Right forelimb (tissue), 1 donor: ENCODE results near the gene DAB2IP.

Experiments used
- DNase-seq: peaks from one replicate; pipeline ENCODE4 v3.0.0-alpha.2; 2018

Gene DAB2IP

DNA sequence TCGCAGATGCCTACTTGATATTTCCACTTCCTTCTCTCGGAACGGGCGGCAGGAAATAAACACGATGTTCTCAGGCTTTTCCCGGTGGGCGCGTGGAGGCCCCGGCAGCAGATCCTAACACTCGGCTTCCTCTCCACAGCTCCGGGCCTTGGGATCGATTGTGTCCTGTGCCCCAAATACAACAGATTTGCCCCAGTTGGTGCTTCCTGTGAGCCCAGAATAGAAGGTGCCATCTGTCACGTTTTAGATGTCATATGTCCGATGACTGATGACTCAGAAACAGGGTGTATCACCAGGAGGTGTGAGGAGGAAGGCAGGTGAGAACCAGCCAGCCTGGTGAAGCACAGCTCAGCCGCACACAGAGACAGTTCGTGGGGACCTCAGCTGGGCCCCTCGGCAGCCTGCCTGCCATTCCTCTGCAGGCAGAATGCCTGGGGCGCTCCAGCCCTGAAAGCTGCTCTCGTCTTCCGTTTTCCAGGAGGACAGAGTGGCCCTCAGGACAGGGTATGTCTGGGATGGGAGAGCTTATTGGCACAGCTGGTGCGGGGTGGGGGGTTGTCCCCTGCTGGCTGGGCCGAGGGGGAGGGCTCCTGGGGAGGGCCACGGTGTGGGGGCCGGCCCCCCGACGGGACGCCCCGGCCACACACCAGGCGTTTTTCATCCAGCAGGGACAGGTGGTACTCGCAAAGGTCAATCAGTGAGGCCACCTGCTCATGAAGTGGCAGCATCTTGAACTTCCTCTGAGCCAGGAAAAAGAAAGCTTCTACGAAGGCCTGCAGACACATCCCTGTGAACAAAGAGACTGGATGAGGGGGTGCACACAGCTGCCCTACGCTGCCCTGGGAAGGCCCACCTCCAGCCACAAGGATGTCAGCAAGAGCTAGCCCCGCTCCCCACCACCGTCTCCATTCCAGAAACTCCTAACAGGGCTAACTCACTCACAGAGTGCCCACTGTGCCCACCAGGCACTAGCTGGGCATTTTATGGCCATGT, 171.0 kb downstream of the DAB2IP start:
- DNase-seq = no peak

DNA sequence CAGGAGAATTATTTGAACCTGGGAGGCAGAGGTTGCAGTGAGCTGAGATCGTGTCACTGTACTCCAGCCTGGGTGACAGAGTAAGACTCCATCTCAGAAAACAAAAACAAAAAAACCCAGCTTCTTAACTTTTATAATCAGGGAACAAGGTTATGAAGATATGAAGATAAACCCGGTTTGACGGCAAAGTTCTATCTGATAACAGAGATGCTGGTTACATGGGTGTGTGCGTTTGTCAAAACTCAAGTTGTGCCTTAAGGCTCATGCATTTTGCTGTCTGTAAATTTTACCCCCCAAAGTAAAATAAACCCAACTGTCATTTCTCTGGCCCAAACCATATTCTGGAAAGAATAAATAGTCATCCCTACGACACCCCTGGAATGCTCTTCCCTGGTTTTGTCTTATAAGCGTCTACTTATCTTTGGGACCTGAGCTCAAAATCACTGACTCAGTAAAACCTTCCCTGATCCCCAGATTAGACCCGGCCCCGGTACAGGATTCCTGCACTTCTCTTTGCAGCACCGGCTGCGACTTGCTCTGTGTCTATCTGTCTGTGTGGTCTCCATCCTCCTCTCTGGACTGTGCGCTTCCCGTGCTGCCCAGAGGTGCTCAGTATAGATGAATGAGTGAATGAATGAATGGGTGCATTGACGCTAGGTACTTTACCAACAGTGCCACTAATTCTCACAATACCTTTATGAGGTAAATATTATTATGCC, 172.2 kb downstream of the DAB2IP start:
- no peak for DNase-seq

DNA sequence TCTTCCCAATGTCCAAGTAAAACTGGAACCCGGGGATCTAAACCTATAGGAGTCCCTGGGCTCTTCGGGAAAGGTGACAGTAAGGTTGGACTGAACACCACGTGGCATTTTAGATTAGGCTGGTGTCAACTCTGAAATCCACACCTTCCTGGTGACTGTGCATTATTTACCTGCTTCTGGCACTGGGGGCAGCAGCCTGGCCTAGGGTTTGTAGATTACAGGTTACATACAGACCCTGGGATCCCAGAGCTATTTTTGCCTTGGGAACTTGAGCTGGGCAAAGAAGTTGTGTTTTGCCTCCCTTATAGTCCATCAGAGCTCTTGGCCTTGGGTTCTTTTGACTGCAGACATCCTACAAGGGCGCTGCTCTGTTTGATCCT, 173.2 kb downstream of the DAB2IP start:
- DNase-seq = no peak

GRCh38 chr9:121825031-121825691, 173.7 kb downstream of the DAB2IP start:
- DNase-seq = no peak

- DNase-seq = no peak
Measured at GRCh38 chr9:121826711-121827110, 175.3 kb downstream of the DAB2IP start.

GRCh38 chr9:121827251-121827967, 176.0 kb downstream of the DAB2IP start:
- DNase-seq = no peak

DNA sequence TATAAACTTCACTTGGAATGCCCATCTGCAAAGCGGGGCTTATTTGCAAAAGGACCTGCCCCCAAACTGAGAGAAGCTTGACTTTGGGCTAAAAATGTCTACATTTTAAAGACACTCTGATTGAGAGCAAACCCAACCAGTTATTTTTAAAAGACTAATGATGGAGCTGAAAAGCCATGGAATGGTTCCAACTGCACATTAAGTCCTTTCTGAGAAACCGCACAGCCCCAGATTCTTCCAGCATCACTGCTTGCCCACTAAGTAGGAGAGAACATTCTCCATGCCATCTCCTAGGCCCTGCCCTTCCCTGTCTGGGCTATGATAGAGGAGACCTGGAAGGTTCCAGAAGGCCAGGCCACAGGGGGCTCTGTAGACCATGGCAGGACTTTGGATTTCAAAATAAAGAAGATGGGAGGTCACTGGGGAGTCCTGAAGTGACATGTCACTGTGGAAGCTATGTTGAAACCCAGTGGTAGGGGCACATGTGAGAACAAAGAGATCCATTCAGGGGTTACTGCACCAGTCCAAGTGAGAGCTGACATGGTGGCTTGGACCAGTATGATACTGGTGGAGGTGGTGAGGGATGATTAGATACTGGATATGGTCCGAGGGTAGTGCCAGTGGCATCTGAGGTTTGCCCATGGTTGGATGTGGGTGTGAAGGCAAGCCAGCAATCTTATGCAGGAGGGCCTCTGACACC, 179.2 kb downstream of the DAB2IP start:
- no peak for DNase-seq

GRCh38 chr9:121831869-121832268, 180.4 kb downstream of the DAB2IP start:
- no peak for DNase-seq

DNA sequence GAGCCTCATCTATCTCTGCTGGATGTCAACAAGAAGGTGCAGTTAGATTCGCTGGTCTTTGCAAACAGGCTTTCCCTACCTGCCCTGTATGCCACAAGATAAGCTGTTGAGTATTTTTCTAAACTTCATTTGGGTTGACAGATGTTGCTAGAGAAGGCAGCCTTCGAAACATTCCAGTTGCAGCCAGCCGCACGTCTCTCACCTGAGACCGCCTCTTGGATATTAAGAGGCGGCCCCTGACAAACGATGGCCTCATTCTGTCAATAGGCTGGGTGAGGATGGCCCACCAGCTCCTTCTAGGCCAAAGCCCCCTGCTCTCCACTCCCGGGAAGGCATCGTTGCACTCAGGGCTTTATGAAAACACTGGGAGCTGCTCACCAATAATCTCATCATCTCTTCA, 181.6 kb downstream of the DAB2IP start:
- DNase-seq = no peak
